HEK293 (cell line): ENCODE results near the gene SRCIN1.

Experiments used
- BCL11A ChIP-seq: fragments of 450-650 bp; formaldehyde crosslinking; IDR thresholded peaks from 2 replicates; pipeline ENCODE4 v1.5.1; 2016; ENCODE audit warnings: low read depth, missing biosample characterization, missing genetic modification characterization
- BCL11B ChIP-seq: fragments of 450-650 bp; formaldehyde crosslinking; IDR thresholded peaks from 2 replicates; pipeline ENCODE4 v1.5.1; 2016; ENCODE audit warnings: low read depth, missing biosample characterization, missing genetic modification characterization
- GLI2 ChIP-seq: fragments of 450-650 bp; formaldehyde crosslinking; IDR thresholded peaks from 2 replicates; pipeline ENCODE4; 2017; ENCODE audit warnings: missing biosample characterization, missing genetic modification characterization, low read depth, borderline replicate concordance
- KLF8 ChIP-seq: fragments of 450-650 bp; formaldehyde crosslinking; IDR thresholded peaks from 2 replicates; pipeline ENCODE4 v1.5.1; 2016; ENCODE audit warnings: missing biosample characterization, missing genetic modification characterization
- MEIS1 ChIP-seq: sonication (generic); formaldehyde crosslinking; IDR thresholded peaks from 2 replicates; pipeline ENCODE4 v1.8.1; 2022; ENCODE audit warnings: missing genetic modification reagents, mild to moderate bottlenecking, borderline replicate concordance
- MZF1 ChIP-seq: fragments of 450-650 bp; formaldehyde crosslinking; IDR thresholded peaks from 2 replicates; pipeline ENCODE4 v1.5.1; 2017; ENCODE audit warnings: missing biosample characterization, missing genetic modification characterization, borderline replicate concordance
- SP3 ChIP-seq: fragments of 450-650 bp; formaldehyde crosslinking; IDR thresholded peaks from 2 replicates; pipeline ENCODE4 v1.5.1; 2016; ENCODE audit warnings: missing biosample characterization, missing genetic modification characterization
- TCF7L2 ChIP-seq: IDR thresholded peaks from 2 replicates; pipeline ENCODE4 v1.6.1; 2011; ENCODE audit warnings: low read depth, mild to moderate bottlenecking, inconsistent platforms, low read length, moderate library complexity, borderline replicate concordance
- WT1 ChIP-seq: fragments of 450-650 bp; formaldehyde crosslinking; IDR thresholded peaks from 2 replicates; pipeline ENCODE4 v1.5.1; 2016; ENCODE audit warnings: missing biosample characterization, missing genetic modification characterization
- ZBTB48 ChIP-seq: fragments of 450-650 bp; formaldehyde crosslinking; IDR thresholded peaks from 2 replicates; pipeline ENCODE4 v1.5.1; 2016; ENCODE audit warnings: missing biosample characterization, missing genetic modification characterization
- ZEB2 ChIP-seq: fragments of 450-650 bp; formaldehyde crosslinking; IDR thresholded peaks from 2 replicates; pipeline ENCODE4 v1.5.1; 2016; ENCODE audit warnings: missing biosample characterization, missing genetic modification characterization
- ZNF175 ChIP-seq: fragments of 450-650 bp; formaldehyde crosslinking; IDR thresholded peaks from 2 replicates; pipeline ENCODE4 v1.5.1; 2016; ENCODE audit warnings: missing biosample characterization, missing genetic modification characterization
- ZNF2 ChIP-seq: fragments of 450-650 bp; formaldehyde crosslinking; IDR thresholded peaks from 2 replicates; pipeline ENCODE4 v1.5.1; 2016; ENCODE audit warnings: missing biosample characterization, missing genetic modification characterization
- ZNF202 ChIP-seq: fragments of 450-650 bp; formaldehyde crosslinking; IDR thresholded peaks from 2 replicates; pipeline ENCODE4 v1.5.1; 2016; ENCODE audit warnings: missing biosample characterization, missing genetic modification characterization, borderline replicate concordance
- ZNF211 ChIP-seq: fragments of 450-650 bp; formaldehyde crosslinking; IDR thresholded peaks from 2 replicates; pipeline ENCODE4 v1.5.1; 2016; ENCODE audit warnings: low read depth, missing biosample characterization, missing genetic modification characterization
- ZNF214 ChIP-seq: fragments of 450-650 bp; formaldehyde crosslinking; IDR thresholded peaks from 2 replicates; pipeline ENCODE4 v1.5.1; 2017; ENCODE audit warnings: missing biosample characterization, mild to moderate bottlenecking, missing genetic modification characterization, borderline replicate concordance
- ZNF23 ChIP-seq: fragments of 450-650 bp; formaldehyde crosslinking; IDR thresholded peaks from 2 replicates; pipeline ENCODE4 v1.5.1; 2016; ENCODE audit warnings: missing biosample characterization, missing genetic modification characterization, borderline replicate concordance
- ZNF239 ChIP-seq: fragments of 450-650 bp; formaldehyde crosslinking; IDR thresholded peaks from 2 replicates; pipeline ENCODE4 v1.5.1; 2016; ENCODE audit warnings: missing biosample characterization, missing genetic modification characterization
- ZNF302 ChIP-seq: fragments of 450-650 bp; formaldehyde crosslinking; IDR thresholded peaks from 2 replicates; pipeline ENCODE4 v1.5.1; 2016; ENCODE audit warnings: missing biosample characterization, missing genetic modification characterization, low read depth
- ZNF350 ChIP-seq: fragments of 450-650 bp; formaldehyde crosslinking; IDR thresholded peaks from 2 replicates; pipeline ENCODE4 v1.5.0; 2017; ENCODE audit warnings: missing biosample characterization, mild to moderate bottlenecking, missing genetic modification characterization
- ZNF366 ChIP-seq: fragments of 450-650 bp; formaldehyde crosslinking; conservative IDR thresholded peaks from 2 replicates; pipeline ENCODE4 v1.5.1; 2016; ENCODE audit warnings: missing biosample characterization, missing genetic modification characterization
- ZNF404 ChIP-seq: fragments of 450-650 bp; formaldehyde crosslinking; IDR thresholded peaks from 2 replicates; pipeline ENCODE4 v1.5.1; 2017; ENCODE audit warnings: missing biosample characterization, missing genetic modification characterization
- ZNF571 ChIP-seq: fragments of 450-650 bp; formaldehyde crosslinking; IDR thresholded peaks from 2 replicates; pipeline ENCODE4 v1.5.0; 2017; ENCODE audit warnings: missing biosample characterization, missing genetic modification characterization
- ZNF585B ChIP-seq: fragments of 450-650 bp; formaldehyde crosslinking; IDR thresholded peaks from 2 replicates; pipeline ENCODE4 v1.5.1; 2016; ENCODE audit warnings: missing biosample characterization, missing genetic modification characterization
- ZNF624 ChIP-seq: fragments of 450-650 bp; formaldehyde crosslinking; IDR thresholded peaks from 2 replicates; pipeline ENCODE4 v1.5.1; 2017; ENCODE audit warnings: missing biosample characterization, missing genetic modification characterization
- ZNF670 ChIP-seq: fragments of 450-650 bp; formaldehyde crosslinking; IDR thresholded peaks from 2 replicates; pipeline ENCODE4 v1.5.1; 2016; ENCODE audit warnings: missing biosample characterization, missing genetic modification characterization, low read depth
- ZNF747 ChIP-seq: fragments of 450-650 bp; formaldehyde crosslinking; IDR thresholded peaks from 2 replicates; pipeline ENCODE4 v1.5.1; 2016; ENCODE audit warnings: missing biosample characterization, missing genetic modification characterization
- ZNF785 ChIP-seq: fragments of 450-650 bp; formaldehyde crosslinking; IDR thresholded peaks from 2 replicates; pipeline ENCODE4 v1.5.1; 2016; ENCODE audit warnings: missing biosample characterization, missing genetic modification characterization
- ZNF830 ChIP-seq: fragments of 450-650 bp; IDR thresholded peaks from 2 replicates; pipeline ENCODE4 v1.5.0; 2018; ENCODE audit warnings: missing biosample characterization, missing genetic modification characterization, low read depth, mild to moderate bottlenecking, moderate library complexity
- TF ChIP-seq, protein P1 (sequence below): fragments of 450-650 bp; formaldehyde crosslinking; IDR thresholded peaks from 2 replicates; pipeline ENCODE4 v1.5.1; 2016; ENCODE audit warnings: missing biosample characterization, missing genetic modification characterization
- TF ChIP-seq, protein P2 (sequence below): fragments of 450-650 bp; formaldehyde crosslinking; IDR thresholded peaks from 2 replicates; pipeline ENCODE4 v1.5.1; 2016; ENCODE audit warnings: missing biosample characterization, missing genetic modification characterization, low read depth
- TF ChIP-seq, protein P3 (sequence below): fragments of 450-650 bp; formaldehyde crosslinking; IDR thresholded peaks from 2 replicates; pipeline ENCODE4 v1.5.1; 2016; ENCODE audit warnings: missing biosample characterization, missing genetic modification characterization, borderline replicate concordance
- TF ChIP-seq, protein P4 (sequence below): fragments of 450-650 bp; formaldehyde crosslinking; IDR thresholded peaks from 2 replicates; pipeline ENCODE4 v1.5.1; 2016; ENCODE audit warnings: missing biosample characterization, missing genetic modification characterization

Gene SRCIN1

DNA sequence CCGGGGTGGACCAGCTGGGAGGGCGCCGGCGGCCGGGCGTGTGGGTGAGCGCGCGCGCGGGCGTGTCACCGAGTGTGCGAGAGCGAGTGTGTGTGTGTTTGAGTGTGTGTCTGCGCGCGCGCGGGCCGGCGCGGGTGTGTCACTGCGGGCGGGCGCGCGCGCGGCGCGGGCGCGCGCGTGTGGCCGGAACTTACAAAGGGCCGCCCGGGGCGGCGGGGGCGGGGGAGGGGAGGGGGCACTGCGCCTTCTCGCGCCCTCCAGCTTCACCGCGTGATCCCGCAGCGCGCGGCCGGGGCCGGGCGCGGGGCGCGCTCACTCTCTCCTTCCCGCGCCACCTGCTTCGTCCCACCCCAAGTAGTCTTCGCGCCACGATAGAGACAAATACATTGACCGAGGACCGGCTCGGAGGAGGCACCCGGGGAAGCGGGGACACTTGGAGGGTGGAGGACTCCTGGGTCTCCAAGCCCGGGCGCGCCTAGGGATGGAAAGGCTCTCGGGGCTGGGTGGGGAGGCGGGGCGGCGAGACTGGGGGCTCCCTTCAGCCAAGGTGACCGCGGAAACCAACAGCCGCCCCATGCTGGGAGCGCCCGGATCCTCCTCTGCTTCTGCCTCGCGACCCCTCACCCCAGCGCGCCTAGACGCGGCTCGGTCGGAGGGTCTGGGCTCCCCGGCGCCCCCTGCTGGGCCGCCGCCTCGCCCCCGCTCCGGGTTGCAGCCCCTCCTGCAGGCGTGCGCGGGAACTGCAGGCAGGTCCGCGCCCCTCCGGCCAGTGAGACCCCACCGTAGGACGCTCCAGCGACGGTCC is at the start of gene SRCIN1 (continued):
- TF ChIP-seq BCL11A (tag by site-specific recombination) (no peak), MEIS1 (CRISPR knock-in tag) (no peak), ZBTB48 (tag by site-specific recombination) (peak; percentile 77; the same call in 1 of the 2 replicates), ZNF211 (tag by site-specific recombination) (no peak), ZNF585B (tag by site-specific recombination) (no peak), ZNF23 (tag by site-specific recombination) (no peak), ZEB2 (peak; percentile 76), ZNF302 (no peak), ZNF404 (tag by site-specific recombination) (no peak), ZNF785 (tag by site-specific recombination) (peak; percentile 90), ZNF670 (tag by site-specific recombination) (no peak), BCL11B (peak; percentile 82; the same call in 1 of the 2 replicates), WT1 (0 out of 2 replicates have a peak, but pooled peaks have one; percentile 28), ZNF214 (no peak), ZNF350 (tag by site-specific recombination) (no peak), ZNF830 (tag by site-specific recombination) (no peak), MZF1 (no peak), ZNF239 (tag by site-specific recombination) (no peak), ZNF366 (tag by site-specific recombination) (peak; percentile 17; the same call in 1 of the 2 replicates), ZNF624 (tag by site-specific recombination) (no peak), TCF7L2 (no peak), ZNF571 (tag by site-specific recombination) (no peak), ZNF202 (no peak), ZNF747 (tag by site-specific recombination) (no peak), GLI2 (tag by site-specific recombination) (no peak), ZNF175 (tag by site-specific recombination) (no peak), KLF8 (peak; percentile 45; the same call in 1 of the 2 replicates), ZNF2 (tag by site-specific recombination) (peak; percentile 65; the same call in 1 of the 2 replicates), SP3 (peak; percentile 34; the same call in 1 of the 2 replicates)
- TF ChIP-seq, protein P1, sequence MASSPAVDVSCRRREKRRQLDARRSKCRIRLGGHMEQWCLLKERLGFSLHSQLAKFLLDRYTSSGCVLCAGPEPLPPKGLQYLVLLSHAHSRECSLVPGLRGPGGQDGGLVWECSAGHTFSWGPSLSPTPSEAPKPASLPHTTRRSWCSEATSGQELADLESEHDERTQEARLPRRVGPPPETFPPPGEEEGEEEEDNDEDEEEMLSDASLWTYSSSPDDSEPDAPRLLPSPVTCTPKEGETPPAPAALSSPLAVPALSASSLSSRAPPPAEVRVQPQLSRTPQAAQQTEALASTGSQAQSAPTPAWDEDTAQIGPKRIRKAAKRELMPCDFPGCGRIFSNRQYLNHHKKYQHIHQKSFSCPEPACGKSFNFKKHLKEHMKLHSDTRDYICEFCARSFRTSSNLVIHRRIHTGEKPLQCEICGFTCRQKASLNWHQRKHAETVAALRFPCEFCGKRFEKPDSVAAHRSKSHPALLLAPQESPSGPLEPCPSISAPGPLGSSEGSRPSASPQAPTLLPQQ = no peak
- TF ChIP-seq, protein P2, sequence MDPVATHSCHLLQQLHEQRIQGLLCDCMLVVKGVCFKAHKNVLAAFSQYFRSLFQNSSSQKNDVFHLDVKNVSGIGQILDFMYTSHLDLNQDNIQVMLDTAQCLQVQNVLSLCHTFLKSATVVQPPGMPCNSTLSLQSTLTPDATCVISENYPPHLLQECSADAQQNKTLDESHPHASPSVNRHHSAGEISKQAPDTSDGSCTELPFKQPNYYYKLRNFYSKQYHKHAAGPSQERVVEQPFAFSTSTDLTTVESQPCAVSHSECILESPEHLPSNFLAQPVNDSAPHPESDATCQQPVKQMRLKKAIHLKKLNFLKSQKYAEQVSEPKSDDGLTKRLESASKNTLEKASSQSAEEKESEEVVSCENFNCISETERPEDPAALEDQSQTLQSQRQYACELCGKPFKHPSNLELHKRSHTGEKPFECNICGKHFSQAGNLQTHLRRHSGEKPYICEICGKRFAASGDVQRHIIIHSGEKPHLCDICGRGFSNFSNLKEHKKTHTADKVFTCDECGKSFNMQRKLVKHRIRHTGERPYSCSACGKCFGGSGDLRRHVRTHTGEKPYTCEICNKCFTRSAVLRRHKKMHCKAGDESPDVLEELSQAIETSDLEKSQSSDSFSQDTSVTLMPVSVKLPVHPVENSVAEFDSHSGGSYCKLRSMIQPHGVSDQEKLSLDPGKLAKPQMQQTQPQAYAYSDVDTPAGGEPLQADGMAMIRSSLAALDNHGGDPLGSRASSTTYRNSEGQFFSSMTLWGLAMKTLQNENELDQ (tag by site-specific recombination) = no peak
- TF ChIP-seq, protein P3, sequence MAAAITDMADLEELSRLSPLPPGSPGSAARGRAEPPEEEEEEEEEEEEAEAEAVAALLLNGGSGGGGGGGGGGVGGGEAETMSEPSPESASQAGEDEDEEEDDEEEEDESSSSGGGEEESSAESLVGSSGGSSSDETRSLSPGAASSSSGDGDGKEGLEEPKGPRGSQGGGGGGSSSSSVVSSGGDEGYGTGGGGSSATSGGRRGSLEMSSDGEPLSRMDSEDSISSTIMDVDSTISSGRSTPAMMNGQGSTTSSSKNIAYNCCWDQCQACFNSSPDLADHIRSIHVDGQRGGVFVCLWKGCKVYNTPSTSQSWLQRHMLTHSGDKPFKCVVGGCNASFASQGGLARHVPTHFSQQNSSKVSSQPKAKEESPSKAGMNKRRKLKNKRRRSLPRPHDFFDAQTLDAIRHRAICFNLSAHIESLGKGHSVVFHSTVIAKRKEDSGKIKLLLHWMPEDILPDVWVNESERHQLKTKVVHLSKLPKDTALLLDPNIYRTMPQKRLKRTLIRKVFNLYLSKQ (tag by site-specific recombination) = no peak
- TF ChIP-seq, protein P4, sequence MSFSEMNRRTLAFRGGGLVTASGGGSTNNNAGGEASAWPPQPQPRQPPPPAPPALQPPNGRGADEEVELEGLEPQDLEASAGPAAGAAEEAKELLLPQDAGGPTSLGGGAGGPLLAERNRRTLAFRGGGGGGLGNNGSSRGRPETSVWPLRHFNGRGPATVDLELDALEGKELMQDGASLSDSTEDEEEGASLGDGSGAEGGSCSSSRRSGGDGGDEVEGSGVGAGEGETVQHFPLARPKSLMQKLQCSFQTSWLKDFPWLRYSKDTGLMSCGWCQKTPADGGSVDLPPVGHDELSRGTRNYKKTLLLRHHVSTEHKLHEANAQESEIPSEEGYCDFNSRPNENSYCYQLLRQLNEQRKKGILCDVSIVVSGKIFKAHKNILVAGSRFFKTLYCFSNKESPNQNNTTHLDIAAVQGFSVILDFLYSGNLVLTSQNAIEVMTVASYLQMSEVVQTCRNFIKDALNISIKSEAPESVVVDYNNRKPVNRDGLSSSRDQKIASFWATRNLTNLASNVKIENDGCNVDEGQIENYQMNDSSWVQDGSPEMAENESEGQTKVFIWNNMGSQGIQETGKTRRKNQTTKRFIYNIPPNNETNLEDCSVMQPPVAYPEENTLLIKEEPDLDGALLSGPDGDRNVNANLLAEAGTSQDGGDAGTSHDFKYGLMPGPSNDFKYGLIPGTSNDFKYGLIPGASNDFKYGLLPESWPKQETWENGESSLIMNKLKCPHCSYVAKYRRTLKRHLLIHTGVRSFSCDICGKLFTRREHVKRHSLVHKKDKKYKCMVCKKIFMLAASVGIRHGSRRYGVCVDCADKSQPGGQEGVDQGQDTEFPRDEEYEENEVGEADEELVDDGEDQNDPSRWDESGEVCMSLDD = peak; percentile 81
